Heart left ventricle (tissue), 16 donors: ENCODE data around the gene CLCN6. TPM values are rescaled to one million over a fixed set of nuclear protein-coding genes. Genes with fewer than 3 reads are reported as not detected.
A peak's percentile ranks its signal among the peaks of the same experiment; 100 is the strongest.

Experiments
- ATAC-seq, 4 donors: fragments of 200-7000 bp; cut with Tn5 transposase; one replicate each; pipeline ENCODE4 v1.9.1; 2020 to 2022; ENCODE audit warnings: moderate library complexity in 4 of 4, mild to moderate bottlenecking in 3 of 4, moderate number of reproducible peaks in 1 of 4
- DNase-seq, 5 donors: peaks; one replicate each; pipeline ENCODE4 v3.0.0-alpha.2; 2020
- H3K27ac ChIP-seq, 12 donors: fragments of 200-600 bp; sonication (generic) in 4 of 12; one replicate each; pipeline versions ENCODE4 v1.5.0 to v1.8.0; 2016 to 2022; ENCODE audit warnings: mild to moderate bottlenecking in 2 of 12
- H3K27me3 ChIP-seq, 9 donors: fragments of 200-600 bp; sonication (generic) in 2 of 9; one replicate each; pipeline versions ENCODE4 v1.5.1 to v1.8.0; 2016 to 2022; ENCODE audit warnings: mild to moderate bottlenecking in 3 of 9
- H3K36me3 ChIP-seq, 9 donors: fragments of 200-600 bp; sonication (generic) in 2 of 9; one replicate each; pipeline versions ENCODE4 v1.5.0 to v1.8.0; 2018 to 2022; ENCODE audit warnings: mild to moderate bottlenecking in 2 of 9
- H3K4me1 ChIP-seq, 12 donors: fragments of 200-600 bp; sonication (generic) in 4 of 12; one replicate each; pipeline versions ENCODE4 v1.5.0 to v1.8.0; 2016 to 2022; ENCODE audit warnings: mild to moderate bottlenecking in 3 of 12
- H3K4me3 ChIP-seq, 12 donors: fragments of 200-600 bp; sonication (generic) in 4 of 12; one replicate each; pipeline versions ENCODE4 v1.5.0 to v1.8.0; 2017 to 2022; ENCODE audit warnings: mild to moderate bottlenecking in 9 of 12, moderate library complexity in 4 of 12
- H3K9me3 ChIP-seq, 12 donors: fragments of 200-600 bp; sonication (generic) in 4 of 12; one replicate each; pipeline versions ENCODE4 v1.5.0 to v1.8.0; 2016 to 2022; ENCODE audit warnings: mild to moderate bottlenecking in 1 of 12
- CTCF ChIP-seq, 12 donors: fragments of 200-600 bp; sonication (generic) in 4 of 12; IDR thresholded peaks; one replicate each; pipeline versions ENCODE4 v1.5.0 to v1.8.0; 2018 to 2022; ENCODE audit warnings: antibody characterized with exemption in 12 of 12, mild to moderate bottlenecking in 5 of 12
- POLR2A ChIP-seq, 2 donors: fragments of 450-650 bp; IDR thresholded peaks; one replicate each; pipeline ENCODE4 v1.6.1; 2017; ENCODE audit warnings: antibody characterized with exemption in 2 of 2, mild to moderate bottlenecking in 2 of 2, moderate library complexity in 2 of 2
- WGBS, 4 donors: extraction: QIAGEN DNeasy Blood & Tissue Kit in 2 of 4; methylation state at CpG; one replicate each; pipeline versions ENCODE4 v1.1.5 to v1.1.7; 2013 to 2018; 5-methylcytosine and 5-hydroxymethylcytosine counted together
- intact Hi-C, 10 donors: fragments of 100-400 bp; cut with DNase I; formaldehyde crosslinking; loops; one replicate each; pipeline versions ENCODE4 v1.11.1 to v1.14.2; 2022
- polyA plus RNA-seq, 2 donors: library from polyadenylated mRNA; stranded (reverse); fragments of 200-250 nt; gene quantifications; one replicate each; pipeline ENCODE4 v1.2.3, GENCODE V29; 2013
- total RNA-seq, 9 donors: library from RNA; depleted of rRNA in 2 of 9; stranded (reverse); fragments of >200 nt in 2 of 9; fragmentation: NEBNext Ultra II Directional in 3 of 9; extraction: Animal tissue kit (Norgen Biotek cat#: 25700) in 3 of 9; gene quantifications; one replicate each; pipeline versions ENCODE4 v1.1.0 to v1.2.4, GENCODE V29; 2016 to 2023
- donor health status: ischemic (EF 13 %, LVEDD 7.1; RV severe dilation, severe dysfunction).
- donor health status: healthy with polysubstance abuse.
- donor health status: DM: no; HTN: yes; CAD: no.
- donor health status: DM: no; HTN: no; CAD: no.
- donor health status: ischemic (EF 25% LVEDD 6.9; RV normal size, moderate dysfunction).
- donor health status: ischemic (EF 25% LVEDD 5.7; RV mildly dilated, moderate dysfunction).
- donor health status: healthy.
- donor health status: DM: yes; HTN: yes; CAD: no.
- donor health status: ischemic (EF 35%, LVEDD 5.7; RV mildly dilated, moderate dysfunction).
- donor health status: nonischemic (EF 11% LVEDD 7.7; RV severe dilation, severe dysfunction).
- donor health status: DM: yes; HTN: yes; CAD: no.
- donor health status: PGD.
- donor health status: ischemic (EF 29% LVEDD 5.4; RV normal size, mild dysfunction).
- donor health status: nonischemic (EF 23%, LVEDD 6.1; RV moderate dilation, normal function).

The CLCN6 gene
- total and polyA plus RNA-seq, 11 donors = 10.2 to 21.5 (median 17.2) TPM

DNA sequence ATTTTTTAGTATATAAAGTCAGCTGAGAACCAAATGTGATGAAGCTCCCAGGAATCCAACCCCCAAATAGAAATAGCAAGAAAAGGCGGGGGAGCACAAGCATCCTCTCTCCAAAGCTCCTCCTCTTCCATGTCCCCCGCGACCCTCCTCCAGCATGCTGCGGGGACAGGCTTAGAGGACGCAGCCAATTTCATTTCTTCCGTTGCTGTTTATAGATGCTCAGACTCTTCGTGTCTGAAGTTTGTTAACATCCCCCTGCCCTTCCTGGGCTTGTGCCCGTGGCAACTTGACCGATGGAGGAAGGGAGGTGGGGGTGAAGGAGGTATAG lies 42.3 kb downstream of the CLCN6 start:
- DNase-seq (no peak), ATAC-seq (no peak)
- WGBS, 4 donors = 31 to 68% (median 40%) methylated on average over 9 of the region's 9 CpGs
- Histone ChIP-seq H3K9me3 (no peaks in the 10 kb centered on the region), H3K27ac (peak overlapping the region in 2 of 12 donors; percentile 54 to 59), H3K27me3 (no peaks in the 10 kb centered on the region), H3K4me1 (peaks cover 0 to 13% (median 0%) of the 10 kb centered on the region in 12 donors), H3K4me3 (no peak overlapping the region), H3K36me3 (peaks cover 0 to 29% (median 18%) of the 10 kb centered on the region in 9 donors)
- intact Hi-C loops = no loop called here
- no peak for TF ChIP-seq POLR2A (IDR thresholded peaks at IDR 0.05)

DNA sequence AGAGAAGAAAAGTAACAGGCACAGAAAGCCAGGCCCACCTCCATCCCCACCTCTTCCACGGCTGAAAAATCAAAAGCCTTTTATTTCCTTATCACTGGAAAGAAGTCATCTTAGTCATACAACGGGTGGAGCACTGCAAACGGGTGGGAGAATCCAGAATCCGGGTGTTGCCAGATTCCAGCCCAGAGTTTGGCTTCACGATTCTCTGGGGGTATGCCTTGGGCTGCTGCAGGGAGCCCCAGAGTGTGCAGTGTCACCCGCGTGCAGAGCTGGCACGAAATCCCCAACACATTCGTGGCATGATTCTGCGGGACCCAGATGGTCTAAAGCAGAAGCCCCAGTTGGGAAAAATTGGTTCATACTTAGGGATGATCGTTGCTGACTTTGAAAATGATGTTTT lies 44.2 kb downstream of the CLCN6 start:
- DNase-seq (no peak), ATAC-seq (no peak)
- peaks cover 0 to 4% (median 0%) of the 10 kb centered on the region in 9 donors for H3K27me3 ChIP-seq
- H3K4me1 ChIP-seq = peaks cover 0 to 13% (median 0%) of the 10 kb centered on the region in 12 donors
- H3K36me3 ChIP-seq = peaks cover 0 to 11% (median 3%) of the 10 kb centered on the region in 9 donors
- TF ChIP-seq POLR2A (IDR thresholded peaks at IDR 0.05) = no peak
- TF ChIP-seq CTCF (IDR thresholded peaks at IDR 0.05) = no peak
- WGBS, 4 donors = 54 to 69% (median 61%) methylated on average over 11 of the region's 11 CpGs
- H3K9me3 ChIP-seq = no peaks in the 10 kb centered on the region
- H3K27ac ChIP-seq = no peak overlapping the region
- intact Hi-C loops = no loop called here
- no peak overlapping the region for H3K4me3 ChIP-seq

DNA sequence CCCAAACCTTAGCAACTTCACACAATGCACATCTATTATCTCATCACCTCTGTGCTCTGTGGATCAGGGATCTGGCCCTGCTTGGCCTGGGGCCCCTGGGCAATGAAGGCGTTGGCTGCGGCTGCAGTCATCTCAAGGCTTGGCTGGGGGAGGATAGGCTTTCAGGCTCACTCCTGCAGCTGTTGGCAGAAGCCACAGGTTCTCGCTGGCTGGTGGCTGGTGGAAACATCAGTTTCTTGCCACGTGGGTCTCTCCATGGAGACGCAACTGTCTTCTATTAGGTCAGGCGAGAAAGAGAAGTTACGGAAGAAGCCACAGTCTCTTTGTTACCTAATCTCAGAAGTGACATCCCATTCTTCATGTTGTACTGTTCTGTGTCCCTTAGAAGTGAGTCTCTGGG lies 45.2 kb downstream of the CLCN6 start:
- peaks cover 0 to 5% (median 0%) of the 10 kb centered on the region in 9 donors for H3K27me3 ChIP-seq
- H3K4me3 ChIP-seq = no peak overlapping the region
- intact Hi-C loops = no loop called here
- no peak for DNase-seq
- peaks cover 0 to 6% (median 0%) of the 10 kb centered on the region in 9 donors for H3K36me3 ChIP-seq
- TF ChIP-seq POLR2A (IDR thresholded peaks at IDR 0.05) = no peak
- TF ChIP-seq CTCF (IDR thresholded peaks at IDR 0.05) = no peak
- no peak overlapping the region for H3K27ac ChIP-seq
- H3K9me3 ChIP-seq = no peaks in the 10 kb centered on the region
- ATAC-seq = no peak
- 66 to 83% (median 83%) methylated on average over 7 of the region's 7 CpGs for WGBS, 4 donors
- H3K4me1 ChIP-seq = peaks cover 0 to 13% (median 0%) of the 10 kb centered on the region in 12 donors

GRCh38 chr1:11854519-11854918 lies 48.5 kb downstream of the CLCN6 start:
- Histone ChIP-seq H3K36me3 (no peaks in the 10 kb centered on the region), H3K27ac (no peak overlapping the region), H3K4me3 (no peak overlapping the region), H3K9me3 (no peaks in the 10 kb centered on the region), H3K4me1 (peaks cover 0 to 12% (median 0%) of the 10 kb centered on the region in 12 donors), H3K27me3 (peaks cover 12 to 35% (median 17%) of the 10 kb centered on the region in 9 donors)
- DNase-seq (no peak), ATAC-seq (no peak)
- no peak for TF ChIP-seq POLR2A (IDR thresholded peaks at IDR 0.05)
- TF ChIP-seq CTCF (IDR thresholded peaks at IDR 0.05) = no peak
- intact Hi-C loops = no loop called here
- 61 to 73% (median 66%) methylated on average over 8 of the region's 8 CpGs for WGBS, 4 donors

GRCh38 chr1:11855430-11855829 lies 49.4 kb downstream of the CLCN6 start:
- H3K27me3 ChIP-seq = peaks cover 12 to 44% (median 25%) of the 10 kb centered on the region in 9 donors
- intact Hi-C loops = loop anchor here in 1 of 10 donors (5.0 kb wide), 1 partner anchor 37 kb away; no protein-coding TSS in a partner anchor
- no peak for DNase-seq

More at GRCh38 chr1:11855430-11855829, 49.4 kb downstream of the CLCN6 start:
- ATAC-seq = no peak
- peaks cover 0 to 12% (median 0%) of the 10 kb centered on the region in 12 donors for H3K4me1 ChIP-seq
- H3K27ac ChIP-seq = no peak overlapping the region
- 77 to 83% (median 79%) methylated on average over 8 of the region's 8 CpGs for WGBS, 4 donors
- no peak overlapping the region for H3K4me3 ChIP-seq
- no peak for TF ChIP-seq POLR2A (IDR thresholded peaks at IDR 0.05)
- TF ChIP-seq CTCF (IDR thresholded peaks at IDR 0.05) = no peak
- no peaks in the 10 kb centered on the region for H3K36me3 ChIP-seq
- H3K9me3 ChIP-seq = no peaks in the 10 kb centered on the region
